ENCODE measurements around the gene DDX43. TPM values are rescaled to one million over a fixed set of nuclear protein-coding genes. Genes with fewer than 3 reads are reported as not detected.

Gene DDX43
- total RNA-seq, 1 experiment from 2014 or later: not detected

- Mint-ChIP-seq H3K4me3 (ENCODE audit: unreplicated experiment) (no peak overlapping the region), H3K27me3 (ENCODE audit: insufficient read depth, unreplicated experiment) (no peaks in the 10 kb centered on the region), H3K4me1 (ENCODE audit: insufficient read depth, unreplicated experiment) (no peaks in the 10 kb centered on the region), H3K9me3 (ENCODE audit: unreplicated experiment) (no peaks in the 10 kb centered on the region), H3K27ac (ENCODE audit: low read depth, unreplicated experiment) (no peak overlapping the region), H3K36me3 (ENCODE audit: insufficient read depth, unreplicated experiment) (no peaks in the 10 kb centered on the region)
- ChIA-PET CTCF (interaction anchor here (0.9 kb wide), 1 partner anchor 9 kb away, joined by 4 read pairs; no protein-coding TSS in a partner anchor), POLR2A (no interaction called here)
- DNase-seq (ENCODE audit: unreplicated experiment): no peak
- BruUV-seq (replicated peaks): no TSS peak
- intact Hi-C loops (cut with micrococcal nuclease): no loop called here
- no peak for TF ChIP-seq CTCF (IDR thresholded peaks at IDR 0.05; ENCODE audit: unreplicated experiment)
Measured at GRCh38 chr6:73369157-73369556, 25.5 kb upstream of the DDX43 start.

GRCh38 chr6:73369563-73369962 lies 25.1 kb upstream of the DDX43 start, which contains the start of gene OOEP:
Gene OOEP (minus strand): TSS chr6:73369897. CDS start chr6:73369792, 105 bp downstream.
- ChIA-PET CTCF (interaction anchor here (0.9 kb wide), 1 partner anchor 9 kb away, joined by 4 read pairs; no protein-coding TSS in a partner anchor), POLR2A (no interaction called here)
- Mint-ChIP-seq H3K27ac (ENCODE audit: low read depth, unreplicated experiment) (no peak within 1 kb of the TSS), H3K36me3 (ENCODE audit: insufficient read depth, unreplicated experiment) (no peaks in the 10 kb centered on the region), H3K4me3 (ENCODE audit: unreplicated experiment) (no peak within 1 kb of the TSS), H3K4me1 (ENCODE audit: insufficient read depth, unreplicated experiment) (no peaks in the 10 kb centered on the region), H3K27me3 (ENCODE audit: insufficient read depth, unreplicated experiment) (no peaks in the 10 kb centered on the region), H3K9me3 (ENCODE audit: unreplicated experiment) (no peaks in the 10 kb centered on the region)
- TF ChIP-seq CTCF (IDR thresholded peaks at IDR 0.05; ENCODE audit: unreplicated experiment): no peak
- no peak for DNase-seq (ENCODE audit: unreplicated experiment)
- BruUV-seq (replicated peaks): no TSS peak
- intact Hi-C loops (cut with micrococcal nuclease): no loop called here

- POLR2A ChIA-PET: no interaction called here
- intact Hi-C loops (cut with micrococcal nuclease): no loop called here
- no TSS peak for BruUV-seq (replicated peaks)
Measured at GRCh38 chr6:73371984-73372383, 22.6 kb upstream of the DDX43 start.

GRCh38 chr6:73372516-73372915 lies 22.1 kb upstream of the DDX43 start:
- no peak for TF ChIP-seq CTCF (IDR thresholded peaks at IDR 0.05; ENCODE audit: unreplicated experiment)
- POLR2A ChIA-PET: no interaction called here
- no peak overlapping the region for H3K27ac Mint-ChIP-seq (ENCODE audit: low read depth, unreplicated experiment)
- no peaks in the 10 kb centered on the region for H3K36me3 Mint-ChIP-seq (ENCODE audit: insufficient read depth, unreplicated experiment)
- H3K9me3 Mint-ChIP-seq (ENCODE audit: unreplicated experiment): no peaks in the 10 kb centered on the region
- no peaks in the 10 kb centered on the region for H3K4me1 Mint-ChIP-seq (ENCODE audit: insufficient read depth, unreplicated experiment)
- H3K27me3 Mint-ChIP-seq (ENCODE audit: insufficient read depth, unreplicated experiment): no peaks in the 10 kb centered on the region
- DNase-seq (ENCODE audit: unreplicated experiment): peak; percentile 25
- intact Hi-C loops (cut with micrococcal nuclease): no loop called here
- BruUV-seq (replicated peaks): no TSS peak
- H3K4me3 Mint-ChIP-seq (ENCODE audit: unreplicated experiment): no peak overlapping the region
- CTCF ChIA-PET: no interaction called here

More at GRCh38 chr6:73371984-73372383, 22.6 kb upstream of the DDX43 start:
- Mint-ChIP-seq H3K4me1 (ENCODE audit: insufficient read depth, unreplicated experiment) (no peaks in the 10 kb centered on the region), H3K27ac (ENCODE audit: low read depth, unreplicated experiment) (no peak overlapping the region), H3K9me3 (ENCODE audit: unreplicated experiment) (no peaks in the 10 kb centered on the region), H3K27me3 (ENCODE audit: insufficient read depth, unreplicated experiment) (no peaks in the 10 kb centered on the region), H3K4me3 (ENCODE audit: unreplicated experiment) (no peak overlapping the region), H3K36me3 (ENCODE audit: insufficient read depth, unreplicated experiment) (no peaks in the 10 kb centered on the region)
- no peak for TF ChIP-seq CTCF (IDR thresholded peaks at IDR 0.05; ENCODE audit: unreplicated experiment)
- CTCF ChIA-PET: interaction anchor here (0.7 kb wide), 1 partner anchor 42 kb away, joined by 3 read pairs; no protein-coding TSS in a partner anchor
- no peak for DNase-seq (ENCODE audit: unreplicated experiment)
